Stimulated activated CD8-positive, alpha-beta memory T cell treated with anti-CD3 and anti-CD28 coated beads, Interleukin-15, amount 100 ng/mL, for 4 hours (primary cell): ENCODE results near the gene ANKRD28.
"Not testable (repeated sequence)": the region's sequence is repeated elsewhere in the genome, so short reads cannot be mapped to it uniquely, and the experiment has no call there.

Experiments
- DNase-seq, 2 donors: peaks; one replicate each; pipeline ENCODE4 v3.0.0-alpha.2; 2020; ENCODE audit warnings: low read depth in 2 of 2

Gene ANKRD28

DNA sequence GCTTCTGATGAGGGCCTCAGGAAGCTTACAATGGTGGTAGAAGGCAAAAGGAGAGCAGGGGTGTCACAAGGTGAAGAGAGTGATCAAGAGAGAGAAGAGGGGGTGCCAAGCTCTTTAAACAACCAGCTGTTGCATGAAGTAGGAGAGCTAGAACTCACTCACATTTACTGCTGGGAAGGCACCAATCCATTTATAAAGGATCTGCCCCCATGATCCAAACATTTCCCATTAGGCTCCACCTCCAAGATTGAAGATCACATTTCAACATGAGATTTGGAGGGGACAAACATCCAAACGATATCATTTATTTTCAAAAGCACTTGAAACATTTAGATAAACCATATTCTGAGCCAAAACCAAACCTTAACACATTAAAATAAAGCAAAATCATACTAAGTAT lies 26.3 kb downstream of the ANKRD28 start:
- DNase-seq, result no peak

DNA sequence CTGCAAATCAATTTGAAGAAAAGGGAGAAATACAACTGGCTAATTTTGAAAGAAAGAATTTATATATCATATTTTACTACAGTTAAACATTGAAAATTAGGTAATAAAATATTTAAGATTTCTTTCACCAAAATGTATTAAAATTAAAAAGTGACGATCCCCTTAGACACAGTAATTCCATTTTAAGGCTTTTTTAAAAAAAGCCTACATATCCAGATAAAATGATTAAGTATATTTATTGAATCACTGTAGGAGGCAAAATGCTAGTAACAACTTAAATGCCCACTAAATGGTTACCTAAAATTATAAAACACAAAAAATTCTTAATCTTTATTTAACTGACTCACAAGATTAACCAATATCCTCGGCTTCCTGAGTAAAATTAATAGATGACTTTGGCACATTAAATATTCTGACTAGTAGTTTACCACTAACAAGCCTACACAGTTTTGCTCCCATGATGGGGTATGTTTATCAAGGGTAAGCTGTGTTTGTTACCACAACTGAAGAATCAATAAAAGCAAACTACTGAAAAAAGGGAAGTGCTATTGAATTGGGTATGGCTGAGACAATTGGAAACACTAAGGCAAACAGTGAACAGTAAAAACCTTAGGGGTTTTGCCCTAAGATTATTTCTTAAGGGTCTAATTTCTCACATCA lies 28.4 kb downstream of the ANKRD28 start:
- no peak for DNase-seq

DNA sequence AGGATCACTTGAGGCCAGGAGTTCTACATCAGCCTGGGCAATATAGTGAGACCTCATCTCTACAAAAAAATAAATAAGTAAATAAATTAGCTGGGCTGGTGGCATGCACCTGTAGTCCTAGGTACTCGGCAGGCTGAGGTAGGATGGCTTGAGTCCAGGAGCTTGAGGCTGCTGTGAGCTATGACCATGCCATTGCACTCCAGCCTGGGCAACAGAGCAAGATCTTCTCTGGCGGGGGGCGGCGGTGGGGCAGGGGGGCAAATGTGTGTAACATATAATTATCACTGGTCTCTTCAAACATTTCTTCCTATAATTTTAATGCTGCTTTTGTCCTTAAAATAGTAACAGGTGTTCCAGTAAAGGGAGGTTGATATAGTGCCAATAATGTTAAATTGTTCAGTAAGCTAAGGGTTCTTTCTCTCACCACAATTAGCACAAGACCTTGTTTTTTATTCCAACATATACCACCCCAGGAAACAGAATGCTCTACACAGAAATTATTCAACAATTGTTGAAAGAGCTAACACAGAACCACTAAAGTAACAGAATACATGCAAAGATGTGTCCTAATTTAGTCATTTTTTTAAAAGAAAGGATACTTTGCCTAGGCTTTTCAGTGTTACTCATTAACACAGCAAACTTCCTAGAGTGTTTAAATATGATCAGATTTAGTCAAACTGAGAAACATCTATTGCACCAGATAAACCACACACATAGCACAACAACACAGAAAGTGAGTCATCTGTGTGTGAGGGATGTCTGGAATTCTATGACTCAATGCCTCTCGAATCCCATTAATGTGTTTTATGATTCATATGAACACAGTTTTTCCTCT lies 29.1 kb downstream of the ANKRD28 start:
- no peak for DNase-seq

DNA sequence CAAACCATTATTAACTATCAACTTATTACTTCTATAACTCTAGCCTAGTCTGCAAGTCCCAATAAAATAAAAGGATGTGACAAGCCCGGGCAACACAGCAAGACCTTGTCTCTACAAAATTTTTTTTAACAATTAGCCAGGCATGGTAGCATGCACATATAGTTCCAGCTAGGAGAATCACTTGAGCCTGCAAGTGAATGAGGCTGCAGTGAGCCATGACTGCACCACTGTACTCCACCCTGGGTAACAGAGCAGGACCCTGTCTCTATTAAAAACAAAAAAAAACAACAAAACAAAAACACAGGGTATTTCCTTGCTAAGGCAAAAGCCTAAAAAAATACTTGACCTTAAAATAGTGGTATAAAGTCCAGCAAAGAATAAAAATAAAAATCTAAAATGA lies 31.4 kb downstream of the ANKRD28 start:
- DNase-seq, result no peak

DNA sequence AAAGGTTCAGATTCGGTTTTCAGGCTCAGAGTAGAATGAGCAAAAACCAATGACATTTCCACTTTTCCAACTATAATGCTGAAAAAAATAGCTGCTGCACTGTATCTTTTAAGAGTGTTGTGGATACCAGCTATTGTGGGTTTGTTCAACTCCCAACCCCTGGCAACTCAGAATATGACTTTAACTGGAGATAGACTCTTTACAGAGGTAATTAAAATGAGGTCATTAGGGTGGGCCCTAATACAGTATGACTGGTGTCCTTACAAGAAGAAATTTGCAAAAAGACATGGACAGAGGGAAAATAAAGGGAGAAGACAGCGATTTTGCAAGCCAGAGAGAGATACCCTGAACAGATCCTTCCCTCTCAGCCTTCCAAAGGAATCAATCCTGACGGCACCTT lies 39.5 kb downstream of the ANKRD28 start:
- DNase-seq, result no peak

DNA sequence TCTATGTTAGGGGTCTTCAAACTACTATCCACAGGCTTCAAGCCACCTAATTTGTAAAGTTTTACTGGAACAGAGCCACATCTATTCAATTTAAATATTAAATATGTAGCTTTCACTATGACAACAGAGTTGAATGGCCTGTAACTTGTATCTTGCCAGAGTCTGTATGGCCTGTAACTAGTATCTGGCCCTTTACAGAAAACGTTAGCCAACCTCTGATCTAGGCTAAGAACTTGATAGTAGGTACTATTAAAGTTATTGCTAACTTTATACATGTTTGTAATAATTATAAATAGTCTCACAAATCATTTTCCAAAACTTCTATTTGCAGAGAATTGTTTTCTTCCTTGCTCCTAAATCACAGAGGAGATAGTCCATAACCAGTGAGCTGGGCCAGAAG lies 40.0 kb downstream of the ANKRD28 start:
- no peak for DNase-seq

DNA sequence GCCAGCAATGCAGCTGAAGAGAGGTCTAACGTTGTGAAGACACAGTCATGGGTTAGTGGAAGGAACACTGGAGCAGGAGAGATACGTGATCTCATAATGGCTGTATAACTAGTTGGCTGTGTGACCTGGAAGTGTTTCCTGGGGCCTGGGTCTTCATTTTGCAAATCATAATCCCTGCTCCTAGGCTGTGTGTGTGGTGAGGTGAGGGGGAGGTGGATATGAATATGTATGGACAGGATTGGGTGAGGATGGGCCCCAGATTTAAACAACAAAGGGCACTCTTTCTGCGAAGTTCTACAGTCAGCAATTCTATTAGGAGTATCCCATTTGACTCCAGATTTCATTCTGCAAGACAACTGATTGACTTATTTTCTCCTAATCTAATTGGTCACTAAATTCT lies 41.3 kb downstream of the ANKRD28 start:
- no peak for DNase-seq

DNA sequence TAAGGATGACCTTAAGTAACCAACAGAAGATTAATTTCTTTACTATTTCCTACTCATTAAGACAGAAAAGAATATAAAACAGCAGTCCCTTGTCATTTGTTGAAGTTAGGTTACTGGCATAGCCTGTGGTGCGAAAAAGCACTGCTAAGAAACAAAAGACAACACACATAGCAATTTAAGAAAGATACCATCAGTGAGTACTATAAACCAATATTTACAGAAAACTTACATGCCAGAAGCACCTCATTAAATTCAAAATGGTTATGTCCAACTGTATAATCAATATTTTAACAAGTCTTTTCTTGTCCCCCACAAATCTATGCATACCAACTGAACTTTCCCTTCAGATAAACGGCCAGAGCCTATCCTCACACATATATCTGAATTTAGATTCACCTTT lies 42.0 kb downstream of the ANKRD28 start:
- DNase-seq, result no peak

DNA sequence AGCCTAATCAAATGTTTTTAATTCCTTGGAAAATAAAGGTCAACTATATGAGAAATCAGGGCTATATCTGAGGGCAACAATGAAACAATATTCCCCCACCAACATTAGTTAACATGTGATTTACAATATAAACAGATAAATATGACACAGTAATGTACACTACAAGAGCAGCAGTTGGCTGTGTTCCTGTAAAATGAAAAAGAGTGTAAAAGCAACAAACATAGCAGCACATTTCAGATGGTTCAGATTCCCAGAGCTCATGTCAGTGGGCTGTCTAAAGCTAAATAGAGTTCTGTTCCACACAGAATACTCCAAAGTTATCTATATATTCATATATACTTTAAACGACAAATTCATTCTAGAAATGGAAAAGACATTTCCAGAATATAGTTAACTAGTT lies 42.6 kb downstream of the ANKRD28 start:
- DNase-seq, result no peak

DNA sequence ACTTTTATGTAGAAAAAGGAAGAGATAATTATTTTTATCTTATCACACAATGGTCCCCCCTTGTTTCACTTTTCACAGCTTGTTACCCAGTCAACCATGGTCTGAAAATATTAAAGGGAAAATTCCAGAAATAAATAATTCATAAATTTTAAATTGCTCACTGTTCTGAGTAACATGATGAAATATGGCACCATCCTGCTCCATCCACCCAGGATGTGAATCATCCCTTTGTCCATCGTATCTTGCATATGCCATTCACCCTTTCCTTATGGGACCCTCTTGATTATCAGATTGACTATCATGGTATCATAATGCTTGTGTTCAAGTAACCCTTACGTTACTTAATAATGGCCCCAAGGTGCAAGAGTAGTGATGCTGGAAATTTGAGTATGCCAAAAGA lies 43.7 kb downstream of the ANKRD28 start:
- DNase-seq, result no peak

DNA sequence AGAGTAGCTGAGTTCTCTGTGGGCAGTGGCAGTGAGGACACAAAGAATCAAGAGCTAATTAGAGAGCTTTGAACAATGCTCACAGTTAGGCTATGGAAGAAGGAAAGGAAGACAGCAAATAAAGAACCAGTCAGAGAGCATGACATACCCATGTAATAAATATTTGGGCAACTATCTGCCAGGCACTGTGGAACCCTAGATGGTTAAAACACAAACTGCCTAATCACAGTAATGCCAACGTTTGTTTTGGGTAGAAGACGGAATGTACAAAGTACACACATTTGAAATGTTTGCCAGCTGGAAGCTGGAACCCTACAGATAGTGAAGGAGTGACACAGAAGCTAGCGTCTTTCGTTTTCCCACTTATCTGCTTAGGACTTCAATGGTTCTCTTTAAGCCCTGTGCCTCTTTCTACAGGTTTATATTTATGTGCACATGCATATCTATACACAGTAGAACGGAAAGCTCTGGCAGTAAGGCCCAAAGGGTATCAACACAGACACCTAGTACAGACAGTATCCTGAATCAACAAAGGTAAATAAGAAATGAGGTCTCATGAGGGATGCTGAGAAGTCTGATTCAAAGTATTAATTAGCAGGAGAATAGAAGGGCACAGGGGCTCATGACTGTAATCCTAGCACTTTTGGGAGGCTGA lies 44.6 kb downstream of the ANKRD28 start:
- no peak for DNase-seq

DNA sequence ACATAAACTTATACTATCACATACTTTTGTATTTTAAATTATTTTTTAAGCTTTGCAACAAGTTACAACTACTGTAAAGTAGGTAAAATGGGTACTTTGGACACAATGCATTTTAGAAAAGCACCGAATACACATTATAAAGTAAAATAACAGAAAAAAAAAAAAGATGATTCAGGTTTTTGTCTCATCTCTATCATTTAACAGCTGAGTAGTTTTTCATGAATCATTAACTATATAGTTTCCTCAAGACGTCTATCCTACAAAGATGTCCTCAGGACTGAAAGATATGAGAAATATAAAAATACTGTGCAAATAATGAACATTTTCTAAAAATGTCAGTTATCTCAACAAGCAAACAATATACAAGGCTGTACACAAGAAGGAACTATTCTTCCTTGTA lies 46.9 kb downstream of the ANKRD28 start:
- no peak for DNase-seq

DNA sequence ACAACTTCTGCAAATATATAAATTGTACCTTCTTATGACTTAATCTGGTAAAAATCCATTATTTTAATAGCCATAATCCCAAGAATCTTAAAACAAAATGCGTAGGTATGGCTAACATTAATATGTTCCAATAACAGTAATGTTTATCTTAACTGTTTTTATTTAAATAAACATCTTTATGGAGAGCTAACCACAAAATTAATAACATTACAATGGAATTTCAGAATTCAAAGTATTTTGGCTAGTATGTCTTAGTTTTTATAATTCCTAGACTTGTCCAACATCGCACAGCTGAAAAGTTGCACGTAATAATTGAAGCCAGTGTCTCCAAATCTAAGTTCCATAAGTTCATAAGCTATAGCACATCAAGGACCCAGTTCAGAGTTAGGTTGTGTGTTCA lies 47.6 kb downstream of the ANKRD28 start:
- DNase-seq, result no peak

DNA sequence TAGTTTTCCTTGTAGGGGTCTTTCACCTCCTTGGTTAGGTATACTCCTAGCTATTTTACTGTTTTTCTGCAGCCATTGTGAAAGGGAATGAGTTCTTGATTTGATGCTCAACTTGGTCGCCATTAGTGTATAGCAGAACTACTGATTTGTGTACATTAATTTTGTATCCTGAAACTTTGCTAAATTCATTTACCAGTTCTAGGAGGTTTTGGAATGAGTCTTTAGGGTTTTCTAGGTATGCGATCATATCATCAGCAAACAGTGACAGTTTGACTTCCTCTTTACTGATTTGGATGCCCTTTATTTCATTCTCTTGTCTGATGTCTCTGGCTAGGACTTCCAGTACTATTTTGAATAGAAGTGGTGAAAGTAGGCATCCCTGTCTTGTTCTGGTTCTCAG lies 51.9 kb downstream of the ANKRD28 start:
- DNase-seq, result not testable (repeated sequence)

DNA sequence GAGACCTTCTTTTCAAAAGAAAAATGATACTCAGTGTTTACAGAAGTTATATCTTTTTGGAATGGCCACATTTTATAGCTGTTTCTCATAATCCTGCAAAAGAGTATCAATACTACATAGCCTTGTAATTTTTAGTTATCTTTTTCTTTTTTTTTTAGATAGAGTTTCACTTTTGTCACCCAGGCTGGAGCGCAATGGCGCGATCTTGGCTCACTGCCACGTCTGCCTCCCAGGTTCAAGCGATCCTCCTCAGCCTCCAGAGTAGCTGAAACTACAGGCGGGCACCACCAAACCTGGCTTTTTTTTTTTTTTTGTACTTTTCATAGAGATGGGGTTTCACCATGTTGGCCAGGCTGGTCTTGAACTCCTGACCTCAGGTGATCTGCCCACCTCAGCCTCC lies 53.6 kb downstream of the ANKRD28 start:
- DNase-seq, result no peak

DNA sequence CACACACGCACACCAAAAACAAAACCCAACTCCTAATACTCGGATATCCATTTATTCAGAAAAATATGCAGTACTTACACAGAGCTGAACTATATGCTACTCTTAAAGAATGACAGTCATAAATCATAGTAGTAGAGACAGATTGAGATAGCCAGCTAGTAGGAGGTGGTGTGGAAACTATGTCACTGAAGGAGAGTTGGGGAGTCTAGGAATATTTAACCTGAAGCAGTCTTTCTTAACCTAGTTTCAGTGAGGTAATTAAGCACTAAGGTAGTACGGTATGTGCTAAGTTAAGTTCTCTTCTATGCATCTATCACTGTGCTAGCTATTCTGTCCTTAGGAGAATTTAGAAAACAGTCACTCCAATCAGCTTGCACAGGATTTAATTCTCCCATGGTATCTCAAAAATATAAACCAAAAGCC lies 54.2 kb downstream of the ANKRD28 start:
- no peak for DNase-seq

DNA sequence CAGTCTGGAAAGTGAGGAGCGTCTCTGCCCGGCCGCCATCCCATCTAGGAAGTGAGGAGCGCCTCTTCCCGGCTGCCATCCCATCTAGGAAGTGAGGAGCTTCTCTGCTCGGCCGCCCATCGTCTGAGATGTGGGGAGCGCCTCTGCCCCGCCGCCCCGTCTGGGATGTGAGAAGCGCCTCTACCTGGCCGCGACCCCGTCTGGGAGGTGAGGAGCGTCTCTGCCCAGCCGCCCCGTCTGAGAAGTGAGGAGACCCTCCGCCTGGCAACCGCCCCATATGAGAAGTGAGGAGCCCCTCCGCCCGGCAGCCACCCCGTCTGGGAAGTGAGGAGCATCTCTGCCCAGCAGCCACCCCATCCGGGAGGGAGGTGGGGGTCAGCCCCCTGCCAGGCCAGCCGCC lies 55.5 kb downstream of the ANKRD28 start:
- DNase-seq, result not testable (repeated sequence)

DNA sequence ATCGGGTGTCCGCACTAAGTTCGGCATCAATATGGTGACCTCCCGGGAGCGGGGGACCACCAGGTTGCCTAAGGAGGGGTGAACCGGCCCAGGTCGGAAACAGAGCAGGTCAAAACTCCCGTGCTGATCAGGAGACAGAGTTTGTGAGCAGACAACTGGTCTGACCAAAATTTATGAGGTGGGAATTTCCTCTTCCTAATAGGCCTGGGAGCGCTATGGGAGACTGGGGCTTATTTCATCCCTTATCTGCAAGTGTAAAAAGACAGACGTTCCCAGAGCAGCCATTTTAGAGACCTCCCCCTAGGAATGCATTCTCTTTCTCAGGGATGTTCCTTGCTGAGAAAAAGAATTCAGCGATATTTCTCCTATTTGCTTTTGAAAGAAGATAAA lies 59.2 kb downstream of the ANKRD28 start:
- not testable (repeated sequence) for DNase-seq

DNA sequence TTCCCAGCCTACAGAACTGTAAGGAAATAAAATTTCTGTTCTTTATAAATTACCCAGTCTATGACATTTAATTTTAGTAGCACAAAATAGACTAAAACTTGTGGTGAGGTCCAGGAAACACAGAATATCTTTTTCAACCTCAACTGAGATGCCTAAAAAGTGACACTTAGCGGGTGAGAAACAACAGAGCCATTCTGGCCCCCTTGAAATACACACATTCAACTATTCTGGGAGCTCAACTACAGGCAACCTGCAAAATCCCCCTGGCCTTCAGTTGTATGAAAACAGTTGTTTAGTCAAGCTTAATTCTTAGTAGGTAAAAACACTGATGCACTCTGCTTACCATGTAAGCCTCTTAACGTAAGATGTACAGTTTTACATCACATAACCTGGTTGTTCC lies 66.8 kb downstream of the ANKRD28 start:
- no peak for DNase-seq

DNA sequence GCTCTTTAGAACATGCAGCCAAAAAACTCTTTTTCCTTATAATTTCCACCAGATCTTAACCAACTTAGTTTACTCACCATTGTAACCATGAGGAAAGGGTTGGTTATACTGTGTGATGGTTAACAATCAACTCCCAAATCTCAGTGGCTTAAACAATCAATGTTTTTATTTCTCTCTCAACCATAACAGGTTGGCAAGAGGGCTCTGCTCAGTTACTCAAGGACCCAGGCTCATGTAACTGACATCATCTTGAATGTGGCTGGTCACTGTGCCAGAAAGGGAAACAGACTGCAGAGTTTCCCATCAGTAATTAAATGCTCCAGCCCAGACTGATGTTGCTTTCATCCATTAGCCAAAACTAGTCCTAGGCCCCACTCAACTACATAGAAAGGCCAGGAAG lies 69.0 kb downstream of the ANKRD28 start:
- no peak for DNase-seq

DNA sequence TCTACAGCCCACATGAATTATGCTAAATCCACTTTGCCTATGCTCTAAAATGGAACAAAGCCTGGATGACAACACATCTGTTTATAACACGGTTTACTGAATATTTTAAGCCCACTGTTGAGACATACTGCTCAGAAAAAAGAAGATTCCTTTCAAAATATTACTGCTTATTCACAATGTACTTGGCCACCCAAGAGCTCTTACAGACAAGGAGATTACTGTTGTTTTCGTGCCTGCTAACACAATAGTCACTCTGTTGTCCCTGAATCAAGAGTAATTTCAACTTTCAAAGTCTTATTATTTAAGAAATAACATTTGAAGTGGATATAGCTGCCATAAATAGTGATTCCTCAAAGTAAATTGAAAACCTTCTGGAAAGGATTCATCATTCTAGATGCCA lies 70.9 kb downstream of the ANKRD28 start:
- no peak for DNase-seq

DNA sequence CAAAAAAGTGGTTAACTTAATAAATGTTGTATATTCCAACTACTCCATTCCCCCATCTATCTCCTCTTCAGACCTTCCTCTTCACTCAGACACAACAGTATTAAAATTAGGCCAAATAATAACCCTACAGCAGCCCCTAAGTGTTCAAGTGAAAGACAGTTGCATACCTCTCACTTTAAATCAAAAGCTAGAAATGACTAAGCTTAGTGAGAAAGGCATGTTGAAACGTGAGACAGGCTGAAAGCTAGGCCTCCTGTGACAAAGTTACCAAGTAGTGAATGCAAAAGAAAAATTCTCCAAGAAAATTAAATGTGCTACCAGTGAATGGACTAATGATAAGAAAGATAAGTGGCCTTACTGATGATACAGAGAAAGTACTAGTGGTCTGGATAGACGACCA lies 71.7 kb downstream of the ANKRD28 start:
- DNase-seq, result no peak

DNA sequence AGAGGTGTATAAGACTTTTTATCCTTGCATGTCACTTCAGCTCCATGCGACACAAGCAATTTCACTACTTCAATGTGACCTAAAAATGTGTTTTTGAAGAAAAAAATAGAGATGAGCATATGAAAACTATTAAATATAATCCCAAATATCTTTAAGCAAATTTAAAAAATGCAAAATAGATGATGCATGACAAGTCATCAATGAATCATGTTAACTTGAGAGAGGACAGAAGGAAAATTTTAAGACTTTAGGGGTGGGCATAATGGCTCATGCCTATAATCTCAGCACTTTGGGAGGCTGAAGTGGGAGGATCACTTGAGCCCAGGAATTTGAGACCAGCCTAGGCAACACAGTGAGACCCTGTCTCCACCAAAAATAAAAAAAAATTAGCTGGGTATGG lies 73.3 kb downstream of the ANKRD28 start:
- no peak for DNase-seq
